Ecto neural progenitor cell (in vitro differentiated cells): ENCODE data around the gene HORMAD2.

Source experiments
- DNase-seq: peaks from one replicate; pipeline ENCODE4 v3.0.0-alpha.2; 2018; ENCODE audit warnings: low spot score

Gene HORMAD2

DNA sequence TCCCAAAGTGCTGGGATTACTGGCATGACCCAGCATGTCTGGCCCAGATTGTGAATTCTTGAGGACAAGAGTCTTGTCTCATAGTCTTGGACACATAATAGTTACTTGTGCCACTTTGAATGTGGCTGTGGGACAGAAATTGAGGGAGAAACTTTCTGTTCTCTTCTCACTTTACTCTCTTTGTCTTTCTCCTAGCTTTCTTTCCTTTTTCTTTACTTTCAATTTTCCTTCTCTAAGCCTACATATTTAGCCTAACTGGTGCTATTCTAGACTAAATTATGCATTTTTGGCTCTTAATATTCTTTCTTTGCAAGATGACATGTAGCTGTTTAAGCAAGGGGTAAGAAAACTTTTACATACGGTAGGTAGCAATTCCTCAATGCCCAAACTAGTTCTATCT, 33.2 kb downstream of the HORMAD2 start:
- no peak for DNase-seq

DNA sequence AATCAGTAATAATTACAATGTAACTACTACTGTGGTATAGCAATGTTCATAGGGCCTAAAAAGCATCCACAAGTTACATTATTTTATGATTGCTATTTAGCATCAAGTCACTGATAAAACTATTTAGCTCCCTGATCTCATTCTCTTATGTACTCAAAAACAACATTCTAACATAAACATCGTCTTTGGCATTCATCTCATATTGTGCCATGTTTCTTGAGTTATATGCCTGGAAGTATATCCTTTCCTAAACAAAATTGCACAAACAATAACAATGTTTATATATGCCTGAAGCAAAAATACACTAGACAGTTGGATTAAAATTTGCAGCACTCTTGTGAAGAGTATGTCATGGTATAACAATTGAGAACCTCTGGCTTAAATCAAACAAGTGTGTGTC, 34.1 kb downstream of the HORMAD2 start:
- no peak for DNase-seq

DNA sequence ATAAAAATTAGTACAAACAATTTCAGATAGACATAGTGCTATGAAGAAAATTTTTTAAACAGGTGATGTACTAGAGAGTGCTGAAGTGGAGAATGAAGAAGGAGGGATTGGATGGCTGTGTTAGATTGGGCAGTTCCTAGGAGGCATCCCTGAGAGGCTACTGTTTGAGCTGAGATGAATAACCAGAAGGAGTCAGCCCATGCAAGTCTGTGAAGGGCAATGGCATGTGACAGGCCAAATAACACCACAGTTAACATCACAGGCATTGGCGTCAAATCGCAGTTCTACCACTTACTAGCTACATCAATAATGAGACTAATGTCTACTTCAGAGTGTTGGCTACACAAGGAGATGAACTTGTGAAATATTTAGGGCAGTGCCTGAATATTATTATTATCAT, 35.4 kb downstream of the HORMAD2 start:
- DNase-seq: no peak

DNA sequence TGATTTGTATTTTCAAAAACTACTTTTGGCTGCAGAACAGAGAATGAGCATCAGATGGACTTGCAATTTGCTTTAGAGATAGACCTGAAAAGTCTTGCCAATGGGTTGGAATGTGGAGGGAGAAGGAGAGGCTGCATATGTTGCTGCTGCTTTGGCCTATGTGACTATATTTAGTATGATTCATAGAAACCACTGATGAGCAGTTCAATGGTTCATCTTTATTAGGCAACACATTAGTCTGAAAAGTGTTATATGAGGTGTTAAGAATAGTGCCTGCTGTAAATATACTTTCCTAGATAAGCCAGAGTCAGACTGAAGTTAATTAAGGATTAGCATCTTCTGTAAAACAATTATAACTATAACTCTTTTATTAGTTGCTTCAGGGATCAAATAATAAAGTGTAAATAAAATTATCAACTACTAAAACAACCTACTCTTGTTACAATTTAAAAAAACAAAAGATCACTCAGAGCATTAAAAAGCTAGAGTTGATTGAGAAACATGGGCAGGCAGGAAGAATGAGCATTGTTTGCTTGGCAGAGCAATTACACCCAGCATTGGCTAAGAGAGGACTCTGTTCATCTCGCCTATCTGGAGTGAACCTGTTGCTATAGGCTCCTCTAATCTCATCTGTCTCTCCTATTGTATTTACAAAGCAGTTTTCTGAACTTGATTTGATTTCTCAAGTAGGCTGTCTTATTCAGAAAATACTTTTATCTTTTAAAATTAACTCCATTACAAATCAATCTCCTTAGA, 36.3 kb downstream of the HORMAD2 start:
- DNase-seq: no peak

DNA sequence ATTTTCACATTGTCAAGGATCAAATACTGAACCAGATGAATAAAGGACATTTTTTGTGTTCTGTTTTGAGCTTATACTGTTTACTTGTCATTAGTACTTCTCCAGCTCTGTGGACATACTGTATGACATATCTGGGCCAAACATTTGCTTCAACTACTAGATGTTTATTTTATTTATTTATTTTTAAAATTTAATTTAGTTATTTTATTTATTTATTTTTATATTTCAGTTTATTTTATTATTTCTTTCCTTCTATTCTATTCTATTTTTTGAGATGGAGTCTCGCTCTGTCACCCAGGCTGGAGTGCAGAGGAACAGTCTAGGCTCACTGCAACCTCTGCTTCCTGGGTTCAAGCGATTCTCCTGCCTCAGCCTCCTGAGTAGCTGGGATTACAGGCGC, 37.0 kb downstream of the HORMAD2 start:
- DNase-seq: no peak

DNA sequence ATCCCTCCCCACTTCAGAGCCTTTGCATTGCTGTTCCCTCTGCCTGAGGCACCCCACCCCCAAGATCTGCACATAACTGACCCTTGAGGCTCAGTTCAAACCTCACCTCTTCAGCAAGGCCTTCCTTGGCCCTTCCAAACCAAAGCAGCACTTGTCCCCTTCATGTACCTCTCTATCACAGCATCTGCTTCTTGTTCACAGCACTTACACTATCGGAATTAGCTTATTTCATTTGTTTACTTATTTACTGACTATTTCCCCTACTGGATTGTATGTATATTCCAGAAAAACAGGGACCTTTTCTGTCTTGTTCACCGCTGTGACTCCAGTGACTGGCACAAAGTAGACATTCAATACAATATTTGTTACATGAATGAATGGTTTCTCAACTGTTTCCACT, 38.0 kb downstream of the HORMAD2 start:
- DNase-seq: no peak

DNA sequence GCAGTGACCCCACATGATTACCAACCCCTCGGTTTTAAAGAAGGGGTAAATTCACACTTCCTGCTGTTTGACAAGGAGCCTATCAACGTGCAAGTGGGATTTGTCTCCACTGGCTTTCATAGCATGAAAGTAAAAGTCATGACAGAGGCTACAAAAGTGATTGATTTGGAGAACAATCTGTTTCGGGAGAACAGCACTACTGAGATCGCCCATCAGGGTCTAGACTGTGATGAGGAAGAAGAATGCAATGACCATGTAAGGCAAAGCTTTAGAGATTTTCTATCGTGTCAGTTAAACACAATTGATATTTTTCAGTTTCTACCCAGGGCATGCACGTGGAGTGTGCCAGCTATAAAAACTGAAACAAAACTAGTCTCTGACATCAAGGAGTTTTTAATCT, 41.7 kb downstream of the HORMAD2 start:
- DNase-seq: no peak

DNA sequence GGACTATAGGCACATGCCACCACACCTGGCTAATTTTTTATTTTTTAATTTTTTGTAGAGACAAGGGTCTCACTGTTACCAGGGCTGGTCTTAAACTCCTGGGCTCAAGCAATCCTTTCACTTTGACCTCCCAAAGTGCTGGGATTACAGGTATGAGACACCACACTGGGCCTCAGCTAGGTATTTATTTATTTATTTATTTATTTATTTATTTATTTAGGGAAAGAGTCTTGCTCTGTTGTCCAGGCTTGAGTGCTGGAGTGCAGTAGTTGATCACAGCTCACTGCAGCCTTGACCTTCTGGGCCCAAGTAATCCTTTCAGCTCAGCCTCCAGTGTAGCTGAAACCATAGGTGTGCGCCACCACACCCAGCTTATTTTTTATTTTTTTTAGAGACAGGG, 43.2 kb downstream of the HORMAD2 start:
- no peak for DNase-seq

DNA sequence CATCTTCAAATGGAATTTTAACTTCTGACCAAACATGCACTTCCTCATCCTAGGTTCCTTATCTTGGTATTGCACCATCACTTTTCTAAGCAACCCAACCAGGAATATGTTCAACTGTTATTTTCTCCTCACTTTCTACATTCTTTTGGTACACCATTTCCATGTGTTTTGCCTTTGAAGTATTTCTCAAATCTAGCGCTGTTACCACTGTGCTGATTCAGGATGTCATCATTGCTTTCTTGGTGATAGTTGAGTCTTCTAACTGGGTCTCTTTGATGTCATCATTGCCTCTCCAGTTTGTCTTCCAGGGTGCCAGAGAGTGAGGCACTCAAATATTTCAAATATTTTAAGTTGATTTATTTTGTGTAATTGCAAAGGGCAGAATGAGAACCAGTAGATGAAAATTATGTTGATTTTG, 47.5 kb downstream of the HORMAD2 start:
- no peak for DNase-seq

DNA sequence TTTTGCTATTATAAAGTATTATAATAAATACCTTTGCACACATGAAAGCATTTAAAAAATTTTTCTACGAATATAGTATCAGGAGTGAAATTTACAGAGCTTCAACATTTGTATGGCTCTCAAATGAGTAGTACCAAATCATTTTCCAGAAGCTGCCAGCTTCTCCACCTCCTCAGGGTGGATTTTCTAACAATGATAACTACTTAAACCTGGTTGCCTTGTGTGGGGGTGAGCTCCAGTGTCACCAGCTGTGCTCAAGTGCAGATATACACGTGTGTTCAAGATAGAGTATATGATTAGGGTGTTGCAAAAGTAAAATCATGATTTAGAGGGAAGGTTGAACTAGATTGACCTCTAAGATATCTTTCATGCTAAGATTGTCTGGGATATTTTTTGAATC, 48.2 kb downstream of the HORMAD2 start:
- DNase-seq: no peak

DNA sequence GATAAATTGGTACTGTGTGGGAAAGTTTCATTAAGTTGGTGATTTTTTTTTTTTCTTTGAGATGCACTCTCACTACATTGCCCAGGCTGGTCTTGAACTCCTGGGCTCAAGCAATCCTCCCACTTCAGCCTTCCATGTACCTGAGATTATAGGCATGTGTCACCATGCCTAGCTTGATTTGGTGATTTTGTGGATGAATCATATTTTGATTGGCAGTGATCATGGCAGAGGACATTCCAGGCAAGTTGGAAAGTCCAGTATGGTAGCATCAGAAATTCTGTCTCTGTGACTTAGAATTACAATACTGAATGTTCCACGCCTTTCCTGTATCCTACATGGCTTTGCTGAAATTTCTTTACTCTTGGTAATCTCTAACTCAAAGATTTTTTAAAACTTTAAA, 49.4 kb downstream of the HORMAD2 start:
- no peak for DNase-seq

DNA sequence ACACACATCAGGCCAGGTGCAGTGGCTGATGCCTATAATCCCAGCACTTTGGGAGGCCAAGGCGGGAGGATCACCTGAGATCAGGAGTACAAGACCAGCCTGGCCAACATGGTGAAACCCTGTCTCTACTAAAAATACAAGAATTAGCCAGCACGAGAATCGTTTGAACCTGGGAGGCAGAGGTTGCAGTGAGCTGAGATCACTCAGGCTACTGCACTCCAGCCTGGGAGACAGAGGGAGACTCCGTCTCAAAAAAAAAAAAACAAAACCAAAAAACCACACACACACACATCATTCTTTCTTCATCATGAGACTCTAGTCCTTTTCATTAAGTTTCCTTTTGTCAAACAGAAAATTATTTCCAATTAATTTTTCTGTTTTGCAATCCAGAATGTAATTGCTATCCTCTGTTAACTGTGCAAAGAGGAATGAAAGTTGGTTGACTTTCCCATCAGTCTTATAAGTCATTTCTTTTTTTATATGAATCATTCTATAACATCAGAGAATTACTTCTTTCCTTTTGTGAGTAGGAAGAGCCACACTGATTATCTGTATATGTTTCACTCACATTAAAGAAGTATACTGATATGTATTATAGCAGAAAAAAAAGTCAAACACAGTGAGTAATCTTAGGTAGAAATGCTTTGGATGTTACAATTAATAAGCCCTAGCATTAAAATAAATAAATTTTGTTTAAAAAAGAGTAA, 52.2 kb downstream of the HORMAD2 start:
- no peak for DNase-seq

DNA sequence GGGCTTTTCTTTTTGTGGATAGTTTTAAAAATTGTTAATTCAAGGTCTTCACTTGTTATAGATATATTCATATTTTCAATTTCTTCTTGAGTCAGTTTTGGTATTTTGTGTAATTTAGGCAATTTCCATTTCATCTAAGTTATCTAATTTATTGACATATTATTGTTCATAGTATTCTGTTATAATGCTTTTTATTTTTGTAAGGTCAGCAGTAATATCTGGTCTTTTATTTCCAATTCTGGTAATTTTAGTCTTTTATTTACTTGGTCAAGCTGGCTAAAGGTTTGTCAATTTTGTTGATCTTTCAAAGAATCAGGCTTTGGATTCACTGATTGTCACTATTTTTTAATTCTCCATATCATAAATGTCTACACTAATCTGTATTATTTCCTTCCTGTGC, 60.1 kb downstream of the HORMAD2 start:
- no peak for DNase-seq

DNA sequence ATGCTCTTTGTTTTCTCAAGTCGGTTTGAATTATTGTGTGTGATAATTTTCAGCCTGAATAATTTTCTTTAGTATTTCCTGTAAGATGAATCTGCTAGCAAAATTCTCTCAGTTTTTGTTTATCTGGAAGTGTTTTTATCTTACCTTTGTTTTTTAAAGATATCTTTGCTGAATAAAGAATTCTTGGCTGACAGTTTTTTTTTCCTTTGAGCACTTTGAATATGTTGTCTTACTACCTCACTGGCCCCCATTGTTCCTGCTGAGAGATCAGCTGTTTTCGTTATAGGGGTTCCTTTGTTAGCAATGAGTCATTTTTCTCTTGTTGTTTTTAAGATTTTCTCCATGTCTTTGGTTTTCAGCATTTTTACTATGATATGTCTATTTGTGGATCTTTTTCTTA, 63.0 kb downstream of the HORMAD2 start:
- no peak for DNase-seq

DNA sequence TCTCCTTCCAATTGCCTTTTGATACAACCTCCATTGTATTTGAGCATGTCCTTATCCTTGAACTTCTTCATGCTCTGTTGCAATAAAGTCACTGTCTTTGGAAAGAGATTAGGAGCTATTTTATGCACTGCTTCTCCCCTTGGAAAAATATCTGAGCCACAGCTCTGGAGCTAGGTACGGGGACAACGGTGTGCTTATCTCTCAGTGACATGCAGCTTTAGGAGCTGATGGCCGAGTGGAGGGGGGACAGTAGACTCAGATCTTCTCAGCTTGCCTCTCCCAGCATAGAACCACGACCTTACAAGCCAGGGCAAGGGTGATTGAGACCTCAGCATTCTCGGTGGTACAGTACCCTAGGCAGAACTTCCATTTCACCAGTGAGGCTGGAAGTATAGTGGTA, 64.1 kb downstream of the HORMAD2 start:
- DNase-seq: no peak

DNA sequence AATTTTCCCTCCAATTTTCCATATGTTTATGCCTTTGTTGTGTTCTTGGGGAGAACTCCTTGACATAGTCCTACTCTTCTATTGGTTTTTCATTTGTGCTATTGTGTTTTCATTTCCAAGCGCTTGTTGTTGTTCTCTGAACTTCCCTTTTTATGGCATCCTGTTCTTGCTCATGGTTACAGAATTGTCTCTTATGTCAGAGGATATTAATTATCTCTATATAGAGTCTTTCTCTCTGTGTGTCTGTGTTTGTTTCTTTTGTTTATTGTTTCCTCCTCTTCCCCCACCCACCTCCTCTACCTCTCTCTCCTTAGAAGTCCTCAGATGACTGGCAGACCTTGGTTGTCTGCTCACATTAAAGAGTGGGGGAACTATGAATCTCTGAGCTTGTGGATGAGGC, 69.9 kb downstream of the HORMAD2 start:
- no peak for DNase-seq

DNA sequence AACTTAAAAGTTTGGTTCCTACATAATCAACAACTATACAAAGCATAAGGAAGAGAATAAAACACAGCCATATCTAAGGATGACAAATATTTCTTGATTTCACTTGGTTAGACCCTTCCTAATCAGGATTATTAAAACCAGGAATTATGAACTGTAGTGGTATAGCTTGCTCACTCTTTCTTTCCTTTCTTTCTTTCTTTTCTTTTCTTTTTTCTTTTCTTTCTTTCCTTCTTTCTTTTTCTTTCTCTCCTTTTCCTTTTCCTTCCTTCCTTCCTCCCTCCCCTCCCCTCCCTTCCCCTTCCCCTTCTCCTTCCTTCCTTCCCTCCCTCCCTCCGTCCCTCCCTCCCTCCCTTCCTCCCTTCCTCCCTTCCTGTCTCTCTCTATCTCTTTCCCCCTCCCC, 78.0 kb downstream of the HORMAD2 start:
- DNase-seq: no peak

DNA sequence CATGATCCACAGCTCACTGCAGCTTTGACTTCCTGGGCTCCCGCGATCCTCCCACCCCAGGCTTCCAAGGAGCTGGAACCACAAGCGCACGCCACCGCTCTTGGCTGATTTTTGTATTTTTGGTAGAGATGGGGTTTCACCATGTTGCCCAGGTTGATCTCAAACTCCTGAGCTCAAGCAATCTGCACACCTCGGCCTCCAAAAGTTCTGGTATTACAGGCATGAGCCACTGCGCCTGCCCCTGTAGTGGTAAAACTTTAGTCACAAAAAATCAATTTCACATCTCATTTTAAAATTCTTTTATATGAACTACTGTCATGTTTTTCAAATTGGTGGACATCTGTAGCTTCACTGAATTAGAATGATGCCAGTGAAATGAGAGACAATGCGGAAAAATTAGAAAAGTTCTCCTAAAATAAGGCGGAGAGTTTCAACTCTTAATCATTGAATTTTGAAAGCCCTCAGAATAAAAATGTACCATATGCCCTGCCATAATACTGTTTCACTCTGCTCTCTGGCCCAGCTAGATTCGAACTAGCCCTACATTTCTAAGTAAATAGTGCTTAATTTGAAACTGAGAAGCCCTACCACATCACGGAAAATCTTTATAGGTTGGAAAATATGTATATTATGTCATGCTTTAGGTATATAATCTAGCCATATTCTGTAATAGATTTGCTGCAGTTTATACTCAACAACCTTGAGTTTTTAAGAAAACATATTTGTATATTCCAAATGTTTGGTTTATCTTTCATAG, 78.7 kb downstream of the HORMAD2 start:
- no peak for DNase-seq

DNA sequence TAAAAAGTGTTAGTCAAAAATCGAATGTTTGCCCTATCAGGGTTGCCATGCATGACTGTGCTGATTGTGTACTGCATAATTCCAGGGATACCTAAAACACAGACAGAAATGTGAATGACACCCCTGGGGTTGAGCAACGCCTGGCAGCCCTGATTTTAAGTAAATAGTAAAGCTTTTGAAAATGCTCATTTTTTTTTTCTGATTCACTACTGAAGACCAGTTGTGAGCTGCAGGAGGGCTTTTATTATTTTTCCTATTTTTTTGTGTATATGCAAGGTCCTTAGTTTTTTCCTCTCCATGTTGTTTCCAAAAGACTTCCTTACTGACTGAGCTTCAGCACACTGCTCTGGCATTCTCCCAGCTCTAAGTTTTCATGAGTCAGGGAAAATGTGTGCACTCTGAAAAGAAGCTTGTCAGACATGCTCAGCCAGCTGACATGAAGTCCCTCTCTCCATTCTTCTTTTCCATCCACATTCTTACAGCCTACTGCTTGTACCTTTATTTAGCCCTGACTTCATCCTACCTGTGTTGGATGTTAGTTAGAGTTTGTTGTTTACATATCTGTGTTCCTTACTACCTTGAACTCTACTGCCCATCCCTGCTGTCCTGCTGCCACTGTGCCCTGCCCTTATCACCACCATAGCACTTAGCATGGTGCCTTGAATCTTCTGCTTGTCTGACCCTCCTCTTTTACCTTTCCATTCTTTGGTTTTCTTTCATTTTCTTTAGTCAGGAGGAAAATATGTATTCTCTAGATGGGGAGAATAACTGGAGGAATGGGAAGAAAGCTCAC, 79.5 kb downstream of the HORMAD2 start:
- DNase-seq: no peak

DNA sequence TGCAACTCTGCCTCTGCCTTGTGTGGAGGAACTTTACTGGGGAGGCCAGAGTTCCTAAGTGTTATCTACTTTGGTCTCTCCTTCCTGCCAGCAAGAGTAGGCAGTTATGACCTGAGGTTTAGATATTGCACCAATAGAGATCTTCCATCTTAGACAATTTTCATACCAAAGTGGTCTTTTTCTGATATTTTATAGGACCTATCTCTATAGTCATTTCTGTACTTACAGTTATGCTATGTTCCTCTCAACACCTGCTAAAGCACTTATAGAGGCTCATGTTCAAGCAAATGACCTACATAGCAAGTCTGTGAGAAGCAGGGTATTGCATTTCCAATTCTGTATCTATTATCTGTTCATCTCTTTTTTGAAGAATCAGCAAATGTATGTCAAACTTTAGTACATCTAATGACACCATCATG, 80.8 kb downstream of the HORMAD2 start:
- no peak for DNase-seq

DNA sequence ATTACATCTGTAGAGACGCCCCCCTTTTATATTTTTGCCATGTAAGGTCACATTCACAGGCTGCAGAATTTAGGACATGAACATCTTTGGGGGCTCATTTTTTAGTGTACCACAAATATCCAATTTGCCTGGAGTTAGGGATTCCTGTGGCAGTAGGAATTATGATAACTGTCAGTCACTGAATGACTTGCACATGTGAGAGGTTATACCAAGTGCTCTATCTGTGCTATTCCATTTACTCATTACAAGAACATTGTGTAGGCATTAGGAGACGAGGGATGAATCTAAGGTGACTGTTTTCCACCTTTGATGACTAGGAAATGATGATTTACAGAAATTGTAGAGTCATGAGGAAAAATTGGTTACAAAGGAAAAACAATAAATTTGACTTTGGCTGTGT, 87.0 kb downstream of the HORMAD2 start:
- DNase-seq: no peak

DNA sequence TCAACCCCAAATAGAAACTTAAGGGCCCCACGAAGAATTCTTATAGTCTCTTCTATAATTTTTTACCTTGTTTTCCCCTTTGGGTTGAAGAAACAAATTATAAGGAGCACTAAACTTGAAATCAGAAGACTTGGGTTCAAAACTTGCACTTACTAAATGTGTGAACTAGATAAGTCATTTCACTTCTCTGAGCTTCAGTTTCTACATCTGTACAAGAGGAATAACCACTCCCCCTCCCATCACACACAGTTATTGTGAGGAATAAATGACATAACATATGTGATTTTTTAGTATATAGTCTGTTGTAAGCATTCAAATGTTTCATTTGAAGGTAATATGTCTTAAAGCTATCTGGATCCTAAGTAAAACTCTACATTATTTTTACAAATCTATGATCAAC, 87.5 kb downstream of the HORMAD2 start:
- no peak for DNase-seq
